ENCODE results near the gene SLC66A3.

The SLC66A3 gene

GRCh38 chr2:11129598-11130449 is 25.4 kb upstream of the SLC66A3 start:
- peak overlapping the region; percentile 68 for H3K27ac Mint-ChIP-seq
- peaks cover 5% of the 10 kb centered on the region for H3K27me3 Mint-ChIP-seq (ENCODE audit: low read depth)
- no peaks in the 10 kb centered on the region for H3K9me3 Mint-ChIP-seq
- peaks cover 17% of the 10 kb centered on the region for H3K4me1 Mint-ChIP-seq (ENCODE audit: low read depth)
- H3K4me3 Mint-ChIP-seq = peak overlapping the region; percentile 55
- no peaks in the 10 kb centered on the region for H3K36me3 Mint-ChIP-seq (ENCODE audit: low read depth)

DNA sequence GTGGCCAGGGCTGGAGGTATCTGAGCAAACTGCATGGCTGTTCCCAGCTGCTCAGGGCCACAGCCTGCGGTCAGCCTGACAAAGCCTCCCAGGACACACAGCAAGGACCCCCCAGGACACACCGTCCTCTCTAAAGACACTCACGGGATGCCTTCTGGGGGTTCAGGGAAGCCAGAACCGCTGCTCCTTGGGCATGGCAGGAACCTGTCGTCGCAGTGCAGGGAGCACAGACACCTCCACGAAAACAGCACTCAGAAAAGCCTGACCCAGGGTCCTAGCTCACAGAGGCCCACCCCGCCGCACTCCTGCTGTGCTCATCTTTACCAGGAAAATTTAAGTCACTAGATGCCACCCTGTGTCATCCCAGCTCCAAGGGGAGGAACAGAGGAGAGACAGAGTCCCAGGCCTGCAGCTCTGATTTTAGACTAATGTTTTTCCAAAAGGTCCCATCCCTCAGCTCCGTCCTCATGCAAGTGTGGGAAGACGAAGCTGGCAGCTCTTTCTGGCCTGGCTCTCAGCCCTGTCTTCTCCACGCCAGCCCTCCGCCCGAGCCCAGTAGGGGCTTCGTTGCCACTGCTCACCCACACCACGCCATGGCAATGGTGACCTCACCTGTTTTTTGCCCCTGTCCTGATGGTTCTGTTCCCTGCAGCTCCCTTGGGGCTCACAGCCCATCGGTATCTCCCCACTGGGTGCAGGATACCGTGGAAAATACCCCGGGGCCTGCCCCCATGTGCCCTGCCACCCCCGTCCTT is 23.9 kb upstream of the SLC66A3 start:
- Mint-ChIP-seq H3K4me1 (ENCODE audit: low read depth) (peaks cover 17% of the 10 kb centered on the region), H3K36me3 (ENCODE audit: low read depth) (no peaks in the 10 kb centered on the region), H3K4me3 (peak overlapping the region; percentile 87), H3K27ac (no peak overlapping the region), H3K27me3 (ENCODE audit: low read depth) (peaks cover 14% of the 10 kb centered on the region), H3K9me3 (no peaks in the 10 kb centered on the region)

- peak overlapping the region; percentile 27 for H3K27ac Mint-ChIP-seq
- peaks cover 17% of the 10 kb centered on the region for H3K4me1 Mint-ChIP-seq (ENCODE audit: low read depth)
- H3K4me3 Mint-ChIP-seq = peak overlapping the region; percentile 87
- H3K9me3 Mint-ChIP-seq = no peaks in the 10 kb centered on the region
- no peaks in the 10 kb centered on the region for H3K36me3 Mint-ChIP-seq (ENCODE audit: low read depth)
- peaks cover 19% of the 10 kb centered on the region for H3K27me3 Mint-ChIP-seq (ENCODE audit: low read depth)
Measured at GRCh38 chr2:11132036-11132671, 23.1 kb upstream of the SLC66A3 start.

DNA sequence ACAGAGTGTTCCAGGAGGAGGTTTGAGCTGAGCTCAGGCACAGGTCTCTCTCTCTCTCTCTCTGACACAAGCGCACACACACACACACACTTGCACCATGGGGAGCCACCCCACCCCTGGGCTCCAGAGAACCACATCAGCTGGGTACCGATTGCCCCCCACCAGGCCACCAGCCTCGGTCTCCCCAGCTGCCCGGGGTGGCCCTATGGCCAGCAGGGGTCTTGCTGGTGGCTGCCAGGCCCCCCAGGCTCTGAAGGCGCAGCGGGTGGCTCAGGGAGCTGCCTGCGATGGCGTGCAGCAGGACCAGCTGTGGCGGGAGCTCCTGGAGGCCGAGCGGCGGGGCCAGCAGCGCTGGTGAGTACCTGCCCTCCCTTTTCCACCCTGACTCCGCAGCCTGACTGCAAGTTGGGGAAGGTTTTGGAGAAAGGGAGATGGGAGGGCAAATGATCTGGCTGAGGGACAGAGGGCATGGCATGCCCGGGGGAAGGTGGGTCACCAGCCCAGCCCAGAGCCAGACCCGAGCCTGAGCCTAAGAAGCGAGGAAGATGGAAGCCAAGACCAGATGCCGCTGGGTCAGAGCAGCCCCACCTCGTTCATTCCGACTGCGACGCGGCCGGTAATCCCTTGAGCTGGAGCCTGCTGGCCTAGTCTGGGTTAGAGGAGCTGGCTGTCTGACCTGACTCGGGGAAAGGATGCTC is 21.9 kb upstream of the SLC66A3 start:
- Mint-ChIP-seq H3K9me3 (no peaks in the 10 kb centered on the region), H3K27me3 (ENCODE audit: low read depth) (peaks cover 19% of the 10 kb centered on the region), H3K36me3 (ENCODE audit: low read depth) (no peaks in the 10 kb centered on the region), H3K4me1 (ENCODE audit: low read depth) (peaks cover 15% of the 10 kb centered on the region), H3K27ac (peak overlapping the region; percentile 83), H3K4me3 (peak overlapping the region; percentile 87)

GRCh38 chr2:11133936-11134320 is 21.3 kb upstream of the SLC66A3 start:
- Mint-ChIP-seq H3K27me3 (ENCODE audit: low read depth) (peaks cover 19% of the 10 kb centered on the region), H3K4me1 (ENCODE audit: low read depth) (peaks cover 12% of the 10 kb centered on the region), H3K9me3 (no peaks in the 10 kb centered on the region), H3K27ac (no peak overlapping the region), H3K36me3 (ENCODE audit: low read depth) (no peaks in the 10 kb centered on the region), H3K4me3 (no peak overlapping the region)

- no peak overlapping the region for H3K4me3 Mint-ChIP-seq
- H3K36me3 Mint-ChIP-seq (ENCODE audit: low read depth) = no peaks in the 10 kb centered on the region
- peaks cover 12% of the 10 kb centered on the region for H3K4me1 Mint-ChIP-seq (ENCODE audit: low read depth)
- H3K9me3 Mint-ChIP-seq = no peaks in the 10 kb centered on the region
- H3K27ac Mint-ChIP-seq = no peak overlapping the region
- H3K27me3 Mint-ChIP-seq (ENCODE audit: low read depth) = peaks cover 19% of the 10 kb centered on the region
Measured at GRCh38 chr2:11134349-11134748, 20.9 kb upstream of the SLC66A3 start.

- H3K27me3 Mint-ChIP-seq (ENCODE audit: low read depth) = peaks cover 29% of the 10 kb centered on the region
- H3K4me1 Mint-ChIP-seq (ENCODE audit: low read depth) = no peaks in the 10 kb centered on the region
- H3K36me3 Mint-ChIP-seq (ENCODE audit: low read depth) = no peaks in the 10 kb centered on the region
- no peaks in the 10 kb centered on the region for H3K9me3 Mint-ChIP-seq
- no peak overlapping the region for H3K27ac Mint-ChIP-seq
- no peak overlapping the region for H3K4me3 Mint-ChIP-seq
Measured at GRCh38 chr2:11140492-11140891, 14.8 kb upstream of the SLC66A3 start.

DNA sequence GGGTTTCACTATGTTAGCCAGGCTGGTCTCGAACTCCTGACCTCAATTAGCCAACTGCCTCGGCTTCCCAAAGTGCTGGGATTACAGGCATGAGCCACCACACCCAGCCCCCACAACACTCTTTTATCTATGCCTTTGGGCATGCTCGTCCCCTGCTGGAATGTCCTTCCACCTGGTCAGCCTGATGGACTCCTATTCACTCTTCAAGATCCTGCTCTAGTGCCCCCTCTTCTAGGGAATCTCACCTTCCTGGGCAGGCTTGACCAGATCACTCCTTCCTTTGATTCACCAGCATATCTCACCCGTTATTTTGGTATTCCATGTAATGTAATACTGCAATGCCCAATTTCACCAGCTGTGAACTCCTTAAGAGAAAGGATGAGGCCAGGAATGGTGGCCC is 13.9 kb upstream of the SLC66A3 start:
- Mint-ChIP-seq H3K4me3 (no peak overlapping the region), H3K27me3 (ENCODE audit: low read depth) (peaks cover 24% of the 10 kb centered on the region), H3K4me1 (ENCODE audit: low read depth) (no peaks in the 10 kb centered on the region), H3K36me3 (ENCODE audit: low read depth) (no peaks in the 10 kb centered on the region), H3K27ac (no peak overlapping the region), H3K9me3 (no peaks in the 10 kb centered on the region)

- Mint-ChIP-seq H3K4me1 (ENCODE audit: low read depth) (no peaks in the 10 kb centered on the region), H3K4me3 (no peak overlapping the region), H3K27me3 (ENCODE audit: low read depth) (peaks cover 19% of the 10 kb centered on the region), H3K36me3 (ENCODE audit: low read depth) (no peaks in the 10 kb centered on the region), H3K27ac (no peak overlapping the region), H3K9me3 (no peaks in the 10 kb centered on the region)
Measured at GRCh38 chr2:11142330-11142729, 12.9 kb upstream of the SLC66A3 start.

- no peaks in the 10 kb centered on the region for H3K36me3 Mint-ChIP-seq (ENCODE audit: low read depth)
- H3K4me1 Mint-ChIP-seq (ENCODE audit: low read depth) = no peaks in the 10 kb centered on the region
- H3K27ac Mint-ChIP-seq = no peak overlapping the region
- H3K9me3 Mint-ChIP-seq = no peaks in the 10 kb centered on the region
- no peak overlapping the region for H3K4me3 Mint-ChIP-seq
- H3K27me3 Mint-ChIP-seq (ENCODE audit: low read depth) = peaks cover 19% of the 10 kb centered on the region
Measured at GRCh38 chr2:11142987-11143386, 12.3 kb upstream of the SLC66A3 start.

GRCh38 chr2:11144077-11144737 is 11.1 kb upstream of the SLC66A3 start:
- Mint-ChIP-seq H3K9me3 (no peaks in the 10 kb centered on the region), H3K27me3 (ENCODE audit: low read depth) (peaks cover 19% of the 10 kb centered on the region), H3K27ac (no peak overlapping the region), H3K4me1 (ENCODE audit: low read depth) (no peaks in the 10 kb centered on the region), H3K4me3 (no peak overlapping the region), H3K36me3 (ENCODE audit: low read depth) (no peaks in the 10 kb centered on the region)

DNA sequence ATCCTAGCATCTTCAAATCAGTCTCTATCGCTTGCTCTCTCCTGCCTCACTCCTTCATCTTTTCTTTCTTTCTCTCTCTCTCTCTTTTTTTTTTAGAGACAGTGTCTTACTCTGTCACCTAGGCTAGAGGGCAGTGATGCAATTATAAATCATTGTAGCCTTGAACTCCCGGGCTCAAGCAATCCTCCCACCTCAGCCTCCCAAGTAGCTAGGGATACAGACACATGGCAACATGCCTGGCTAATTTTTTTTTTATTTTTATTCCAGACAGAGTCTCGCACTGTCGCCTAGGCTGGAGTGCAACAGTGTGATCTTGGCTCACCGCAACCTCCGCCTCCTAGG is 10.6 kb upstream of the SLC66A3 start:
- Mint-ChIP-seq H3K4me3 (no peak overlapping the region), H3K9me3 (no peaks in the 10 kb centered on the region), H3K36me3 (ENCODE audit: low read depth) (no peaks in the 10 kb centered on the region), H3K27me3 (ENCODE audit: low read depth) (peaks cover 19% of the 10 kb centered on the region), H3K4me1 (ENCODE audit: low read depth) (no peaks in the 10 kb centered on the region), H3K27ac (no peak overlapping the region)

- Mint-ChIP-seq H3K4me3 (no peak overlapping the region), H3K27me3 (ENCODE audit: low read depth) (peaks cover 19% of the 10 kb centered on the region), H3K9me3 (no peaks in the 10 kb centered on the region), H3K27ac (no peak overlapping the region), H3K4me1 (ENCODE audit: low read depth) (no peaks in the 10 kb centered on the region), H3K36me3 (ENCODE audit: low read depth) (no peaks in the 10 kb centered on the region)
Measured at GRCh38 chr2:11145350-11145749, 9.9 kb upstream of the SLC66A3 start.

DNA sequence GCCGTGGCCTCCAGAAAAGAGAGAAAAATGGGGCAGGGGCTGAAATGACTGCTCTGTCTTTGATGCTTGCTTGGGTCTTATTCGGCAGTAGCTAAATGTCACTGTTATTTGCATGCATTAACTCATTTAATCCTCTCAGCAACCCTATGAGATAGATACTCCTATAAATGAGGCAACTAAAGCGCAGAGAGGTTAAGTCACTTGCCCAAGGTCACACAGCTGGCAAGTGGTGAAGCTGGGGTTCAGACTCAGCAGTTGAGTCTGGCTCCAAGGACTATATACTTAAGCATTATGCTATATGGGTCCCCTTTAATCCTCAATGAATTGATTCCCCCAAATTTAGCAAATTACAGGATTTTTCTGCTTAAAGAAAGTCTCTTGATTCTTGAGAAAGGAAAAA is 9.2 kb upstream of the SLC66A3 start:
- no peaks in the 10 kb centered on the region for H3K36me3 Mint-ChIP-seq (ENCODE audit: low read depth)
- no peaks in the 10 kb centered on the region for H3K9me3 Mint-ChIP-seq
- H3K27me3 Mint-ChIP-seq (ENCODE audit: low read depth) = peaks cover 12% of the 10 kb centered on the region
- no peak overlapping the region for H3K4me3 Mint-ChIP-seq
- H3K27ac Mint-ChIP-seq = no peak overlapping the region
- H3K4me1 Mint-ChIP-seq (ENCODE audit: low read depth) = no peaks in the 10 kb centered on the region

All from T-helper 1 cell treated with Interleukin-12 subunit alpha and Interleukin-12 subunit beta and Interleukin-4 antibody, amounts not matched to agents 30 μg/mL and 1 μg/mL, for 36 hours (primary cell).